T follicular helper cell (primary cell): Measurements from ENCODE around the gene BRSK1.
A peak's percentile ranks its signal among the peaks of the same experiment; 100 is the strongest.

Experiments used
- DNase-seq: peaks from one replicate; pipeline ENCODE4 v3.0.0-alpha.2; 2020; ENCODE audit warnings: low read depth

Gene BRSK1

DNA sequence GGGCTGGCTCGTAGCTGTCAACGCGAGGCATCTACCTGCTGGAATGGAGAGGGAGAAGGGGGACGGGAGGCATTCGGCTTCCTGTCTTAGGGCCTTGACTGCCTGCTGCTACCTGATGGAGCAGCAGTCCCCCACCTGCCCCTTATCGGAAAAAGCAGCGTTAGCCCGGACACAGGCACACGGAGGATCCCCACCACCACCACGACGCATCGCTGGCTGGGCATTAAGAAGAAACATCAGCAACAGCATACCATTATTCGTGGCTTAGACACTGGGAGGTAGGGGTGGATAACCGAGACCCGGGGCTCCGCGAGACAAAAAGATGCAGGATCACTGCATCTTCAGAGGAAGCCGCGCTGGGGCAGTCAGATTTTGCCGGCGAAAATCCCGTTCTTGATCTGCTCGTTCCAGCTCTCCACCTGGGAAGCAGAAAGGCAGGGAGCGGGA lies 69.6 kb downstream of the BRSK1 start:
- no peak for DNase-seq

GRCh38 chr19:55353803-55354697 lies 70.3 kb downstream of the BRSK1 start:
- peak; percentile 59 for DNase-seq

DNA sequence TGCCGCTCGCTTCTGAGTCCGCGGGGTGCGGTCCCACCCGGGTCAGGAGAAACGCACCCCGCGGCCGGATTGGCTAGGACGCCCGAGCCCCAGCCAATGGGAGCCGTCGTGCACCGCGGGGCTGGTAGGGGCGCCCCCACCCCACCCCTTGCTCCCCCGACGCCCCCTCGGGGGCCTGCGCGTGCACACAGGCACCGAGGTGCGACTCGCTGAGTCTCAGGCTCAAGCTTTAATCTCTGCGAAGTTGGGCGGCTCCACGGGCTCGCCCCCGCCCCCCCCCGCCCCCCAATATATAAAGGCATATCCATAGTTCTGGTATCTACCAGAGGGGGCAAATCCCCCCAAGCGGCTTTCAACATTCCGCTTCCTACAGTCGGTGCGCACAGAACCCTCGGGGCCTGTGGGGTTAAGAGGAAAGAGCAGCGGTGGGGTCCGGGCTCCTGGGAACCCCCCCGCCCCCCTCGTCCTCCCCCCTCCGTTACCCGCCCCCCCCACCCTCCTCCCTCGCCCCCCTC lies 71.0 kb downstream of the BRSK1 start, which contains the start of gene COX6B2:
TSS of gene COX6B2 (minus strand) at position 22 of the 515 bp plus-strand sequence. CDS start 198 bp downstream, outside the sequence.
- no peak for DNase-seq

DNA sequence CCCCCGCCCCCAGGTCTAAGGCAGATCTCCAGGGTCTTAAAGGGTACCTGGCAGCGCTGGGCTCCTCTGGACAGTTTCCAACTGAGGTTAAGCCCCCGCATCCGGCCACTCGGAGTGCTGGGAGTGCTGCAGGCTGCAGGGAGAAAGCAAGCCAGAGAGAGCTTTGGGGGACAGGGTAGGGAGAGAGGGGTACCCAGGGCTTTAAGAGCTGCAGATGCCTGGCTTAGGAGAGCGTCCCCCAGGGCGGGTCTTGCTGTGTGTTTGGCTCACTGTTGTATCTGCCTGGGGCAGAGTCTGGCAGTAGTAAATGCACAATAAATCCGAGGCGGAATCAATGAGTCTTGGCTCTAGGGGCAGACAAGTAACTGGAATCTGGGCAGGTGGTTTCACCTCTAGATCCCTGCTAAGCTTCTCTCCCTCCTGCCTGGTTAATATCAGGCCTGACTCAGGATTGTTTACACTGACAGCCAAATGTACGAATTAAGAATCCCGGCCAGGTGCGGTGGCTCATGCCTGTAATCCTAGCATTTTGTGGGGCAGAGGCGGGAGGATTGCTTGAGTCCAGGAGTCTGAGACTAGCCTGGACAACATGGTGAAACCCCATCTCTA lies 71.5 kb downstream of the BRSK1 start:
- no peak for DNase-seq

DNA sequence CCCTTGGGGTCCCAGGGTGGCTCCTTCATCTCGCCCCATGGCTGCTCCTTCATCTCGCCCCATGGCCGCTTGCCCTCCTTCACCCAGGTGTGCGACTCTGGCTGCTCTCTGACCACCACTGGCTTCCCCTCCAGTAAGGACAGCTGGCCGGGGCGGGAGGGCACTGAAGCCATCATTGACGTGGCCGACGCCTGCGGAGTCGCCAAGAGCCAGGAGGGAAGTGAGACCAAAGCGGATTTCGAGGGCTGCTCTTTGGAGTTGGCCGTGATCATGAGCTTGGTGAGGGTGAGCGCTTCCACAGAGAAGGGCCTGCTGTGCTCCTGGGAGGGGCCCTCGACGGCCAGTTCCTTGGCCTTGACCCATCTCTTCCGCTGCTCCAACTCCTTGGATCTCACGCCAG lies 74.7 kb downstream of the BRSK1 start:
- no peak for DNase-seq

- no peak for DNase-seq
Observed at GRCh38 chr19:55358943-55359908, 75.4 kb downstream of the BRSK1 start.

DNA sequence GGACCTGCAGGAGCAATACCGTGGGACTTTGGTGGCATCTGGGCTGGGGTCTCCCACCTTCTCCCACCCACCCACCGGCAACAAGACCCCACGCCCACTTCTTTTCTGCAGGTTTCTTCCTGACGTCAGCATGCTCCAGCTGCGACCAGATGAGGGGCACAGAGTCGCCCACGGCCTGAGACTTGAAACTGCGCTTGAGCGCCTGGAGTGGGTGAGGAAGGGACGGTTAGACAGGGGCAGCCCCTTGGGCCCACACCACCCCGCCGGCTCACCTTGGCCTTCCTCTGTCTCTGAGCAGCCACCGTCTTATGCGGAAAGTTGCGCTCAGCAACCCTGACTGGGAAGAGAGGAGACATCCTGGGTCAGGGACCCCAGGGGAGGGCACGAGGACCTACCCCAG lies 77.1 kb downstream of the BRSK1 start:
- DNase-seq = no peak
